NOMO-1 treated with dmso at 0.1 percent for 144 hours (cell line): Measurements from ENCODE around the gene RIN1.

ENCODE experiments used
- DNase-seq: peaks from one replicate; lab custom pipeline; 2025; ENCODE audit not compliant: unreplicated experiment; lab: John Stamatoyannopoulos, UW

Gene RIN1

GRCh38 chr11:66335531-66336233, 552 bp downstream of the RIN1 start:
- no peak for DNase-seq

- DNase-seq: peak; percentile 71
These were observed 1.4 kb downstream of the RIN1 start for GRCh38 chr11:66334605-66335442.

- no peak for DNase-seq
These were observed 2.2 kb downstream of the RIN1 start for GRCh38 chr11:66333896-66334604.

- DNase-seq: no peak
These were observed 2.9 kb downstream of the RIN1 start for GRCh38 chr11:66333220-66333877.

GRCh38 chr11:66332371-66333219, 3.6 kb downstream of the RIN1 start:
- DNase-seq: no peak

- no peak for DNase-seq
These were observed 4.5 kb downstream of the RIN1 start for GRCh38 chr11:66331542-66332370.

GRCh38 chr11:66330931-66331330, 5.3 kb downstream of the RIN1 start:
- DNase-seq: no peak

- DNase-seq: no peak
These were observed 7.0 kb downstream of the RIN1 start for GRCh38 chr11:66329165-66329673.

- DNase-seq: peak; percentile 62
These were observed 7.7 kb downstream of the RIN1 start for GRCh38 chr11:66328302-66329144.

GRCh38 chr11:66328031-66328301, 8.3 kb downstream of the RIN1 start:
- no peak for DNase-seq

GRCh38 chr11:66327171-66328030, 8.8 kb downstream of the RIN1 start:
- DNase-seq: no peak

- DNase-seq: no peak
These were observed 9.7 kb downstream of the RIN1 start for GRCh38 chr11:66326261-66327111.

- DNase-seq: no peak
These were observed 11.0 kb downstream of the RIN1 start for GRCh38 chr11:66325263-66325671.

GRCh38 chr11:66324664-66325063, 11.6 kb downstream of the RIN1 start:
- no peak for DNase-seq

GRCh38 chr11:66323684-66324083, 12.6 kb downstream of the RIN1 start:
- no peak for DNase-seq

GRCh38 chr11:66322732-66323427, 13.4 kb downstream of the RIN1 start:
- no peak for DNase-seq
